Activated CD8-positive, alpha-beta T cell treated with anti-CD3 and anti-CD28 coated beads for 36 hours (primary cell): ENCODE data around the gene IL16. TPM values are rescaled to one million over a fixed set of nuclear protein-coding genes. Genes with fewer than 3 reads are reported as not detected.

ENCODE experiments used
- ATAC-seq: fragments of 200-7000 bp; cut with Tn5 transposase; one replicate; pipeline ENCODE4 v1.10.0; 2021; ENCODE audit warnings: mild to moderate bottlenecking, moderate library complexity
- CTCF ChIA-PET: fragments of 350-600 bp; sonication (Branson Sonifier 250); formaldehyde crosslinking; loops from one replicate; lab custom pipeline; 2021; ENCODE audit warnings: antibody characterized with exemption; lab: Charles Lee
- POLR2A ChIA-PET: fragments of 350-600 bp; sonication (Branson Sonifier 250); formaldehyde crosslinking; loops from one replicate; lab custom pipeline; 2021; ENCODE audit warnings: antibody characterized with exemption; lab: Charles Lee
- DNase-seq: peaks from one replicate; pipeline ENCODE4 v3.0.0-alpha.2; 2020
- H3K27ac Mint-ChIP-seq: one replicate; pipeline ENCODE4 v1.8.0; 2021; ENCODE audit warnings: mild to moderate bottlenecking, mixed read lengths
- H3K27me3 Mint-ChIP-seq: one replicate; pipeline ENCODE4 v1.8.0; 2021; ENCODE audit warnings: mixed read lengths
- H3K36me3 Mint-ChIP-seq: one replicate; pipeline ENCODE4 v1.8.0; 2021; ENCODE audit warnings: low read depth, mixed read lengths
- H3K4me1 Mint-ChIP-seq: one replicate; pipeline ENCODE4 v1.8.0; 2021; ENCODE audit warnings: low read depth, mixed read lengths
- H3K4me3 Mint-ChIP-seq: one replicate; pipeline ENCODE4 v1.8.0; 2021; ENCODE audit warnings: mild to moderate bottlenecking, moderate library complexity, mixed read lengths
- H3K9me3 Mint-ChIP-seq: one replicate; pipeline ENCODE4 v1.8.0; 2021; ENCODE audit warnings: mixed read lengths
- intact Hi-C: fragments of 100-400 bp; cut with micrococcal nuclease; formaldehyde crosslinking; loops from one replicate; pipeline ENCODE4 v1.10.0; 2022
- total RNA-seq, 2 experiments: library from RNA; stranded (reverse); gene quantifications; one replicate each; pipeline ENCODE4 v1.2.3, GENCODE V29; 2021
- TF ChIP-seq, protein P1 (sequence below): fragments of 200-600 bp; IDR thresholded peaks from one replicate; pipeline ENCODE4 v1.8.0; 2022; ENCODE audit warnings: antibody characterized with exemption, mild to moderate bottlenecking

The IL16 gene
- total RNA-seq, 2 experiments from 2014 or later: 130 to 138 TPM

DNA sequence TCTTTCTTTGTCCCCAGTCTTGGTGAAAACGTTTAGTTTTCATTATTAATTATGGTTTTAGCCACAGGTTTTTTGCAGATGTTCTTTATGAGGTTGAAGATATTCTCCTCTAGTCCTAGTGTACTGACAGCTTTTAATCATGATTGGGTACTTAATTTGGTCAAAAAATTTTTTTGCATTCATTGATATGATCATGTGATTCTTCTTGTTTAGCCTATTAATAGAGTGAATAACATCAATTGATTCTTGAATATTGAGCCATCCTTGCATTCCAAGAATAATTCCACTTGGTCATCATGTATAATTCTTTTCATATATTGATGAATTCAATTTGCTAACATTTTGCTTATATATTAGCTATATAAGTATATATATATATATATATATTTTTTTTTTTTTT, 46.1 kb downstream of the IL16 start:
- ChIA-PET POLR2A (no interaction called here), CTCF (interaction anchor here (1.0 to 5.1 kb wide), 4 partner anchors 11 to 33 kb away, joined by 3 to 35 read pairs (median 3); no protein-coding TSS in a partner anchor)
- ATAC-seq (no peak), DNase-seq (no peak)
- TF ChIP-seq, protein P1, sequence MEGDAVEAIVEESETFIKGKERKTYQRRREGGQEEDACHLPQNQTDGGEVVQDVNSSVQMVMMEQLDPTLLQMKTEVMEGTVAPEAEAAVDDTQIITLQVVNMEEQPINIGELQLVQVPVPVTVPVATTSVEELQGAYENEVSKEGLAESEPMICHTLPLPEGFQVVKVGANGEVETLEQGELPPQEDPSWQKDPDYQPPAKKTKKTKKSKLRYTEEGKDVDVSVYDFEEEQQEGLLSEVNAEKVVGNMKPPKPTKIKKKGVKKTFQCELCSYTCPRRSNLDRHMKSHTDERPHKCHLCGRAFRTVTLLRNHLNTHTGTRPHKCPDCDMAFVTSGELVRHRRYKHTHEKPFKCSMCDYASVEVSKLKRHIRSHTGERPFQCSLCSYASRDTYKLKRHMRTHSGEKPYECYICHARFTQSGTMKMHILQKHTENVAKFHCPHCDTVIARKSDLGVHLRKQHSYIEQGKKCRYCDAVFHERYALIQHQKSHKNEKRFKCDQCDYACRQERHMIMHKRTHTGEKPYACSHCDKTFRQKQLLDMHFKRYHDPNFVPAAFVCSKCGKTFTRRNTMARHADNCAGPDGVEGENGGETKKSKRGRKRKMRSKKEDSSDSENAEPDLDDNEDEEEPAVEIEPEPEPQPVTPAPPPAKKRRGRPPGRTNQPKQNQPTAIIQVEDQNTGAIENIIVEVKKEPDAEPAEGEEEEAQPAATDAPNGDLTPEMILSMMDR: no peak
- H3K36me3 Mint-ChIP-seq: peaks cover 8% of the 10 kb centered on the region
- no peaks in the 10 kb centered on the region for H3K4me1 Mint-ChIP-seq
- no peaks in the 10 kb centered on the region for H3K27me3 Mint-ChIP-seq
- H3K9me3 Mint-ChIP-seq: peaks cover 27% of the 10 kb centered on the region
- no peak overlapping the region for H3K4me3 Mint-ChIP-seq
- intact Hi-C loops: no loop called here
- no peak overlapping the region for H3K27ac Mint-ChIP-seq

DNA sequence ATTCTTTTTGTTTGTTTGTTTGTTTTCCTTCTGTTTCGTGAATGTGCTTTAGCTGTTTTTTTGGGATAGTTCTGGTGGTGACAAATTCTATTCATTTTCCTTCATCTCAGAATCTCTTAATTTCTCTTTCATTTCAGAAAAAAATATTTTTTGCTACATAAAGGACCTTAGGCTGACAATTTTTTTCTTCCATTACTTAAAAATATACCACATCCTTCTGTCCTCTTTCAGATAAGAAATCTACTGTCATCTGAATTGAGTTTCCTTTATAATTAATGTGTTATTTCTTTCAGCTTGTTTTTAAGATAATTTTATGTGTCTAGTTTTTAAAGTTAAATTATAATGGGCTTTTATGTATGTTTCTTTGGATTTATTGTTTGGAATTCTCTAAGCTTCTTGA, 47.6 kb downstream of the IL16 start:
- intact Hi-C loops: no loop called here
- ATAC-seq: no peak
- POLR2A ChIA-PET: no interaction called here
- TF ChIP-seq, protein P1: no peak
- H3K4me1 Mint-ChIP-seq: no peaks in the 10 kb centered on the region
- CTCF ChIA-PET: interaction anchor here (0.8 to 5.1 kb wide), 3 partner anchors 22 to 462 kb away, joined by 3 to 35 read pairs (median 3); no protein-coding TSS in a partner anchor
- peaks cover 27% of the 10 kb centered on the region for H3K9me3 Mint-ChIP-seq
- no peak overlapping the region for H3K4me3 Mint-ChIP-seq
- peaks cover 8% of the 10 kb centered on the region for H3K36me3 Mint-ChIP-seq
- no peak for DNase-seq
- no peak overlapping the region for H3K27ac Mint-ChIP-seq
- H3K27me3 Mint-ChIP-seq: no peaks in the 10 kb centered on the region

DNA sequence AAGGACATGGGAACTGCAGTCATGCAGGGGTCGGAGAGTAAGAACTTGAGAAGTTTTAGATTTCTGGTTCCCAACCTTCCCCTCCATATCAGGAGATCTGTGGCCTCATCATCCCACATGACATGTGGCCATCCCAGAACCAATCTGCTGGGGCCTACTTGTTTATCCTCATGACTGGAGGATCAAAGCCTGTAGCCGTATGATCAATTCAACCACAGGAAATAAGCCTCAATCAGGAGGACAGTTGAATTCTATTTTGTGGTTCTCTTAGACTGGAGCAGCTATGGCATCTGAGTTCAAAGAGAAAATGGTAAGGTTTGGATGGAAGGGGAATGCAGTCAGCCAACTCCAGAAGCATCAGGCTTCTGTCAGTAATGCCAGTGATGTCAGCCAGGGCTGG, 57.2 kb downstream of the IL16 start:
- Mint-ChIP-seq H3K4me1 (no peaks in the 10 kb centered on the region), H3K4me3 (no peak overlapping the region), H3K9me3 (peaks cover 4% of the 10 kb centered on the region), H3K36me3 (peaks cover 5% of the 10 kb centered on the region), H3K27ac (no peak overlapping the region), H3K27me3 (peaks cover 5% of the 10 kb centered on the region)
- ATAC-seq (no peak), DNase-seq (no peak)
- intact Hi-C loops: no loop called here
- CTCF ChIA-PET: interaction anchor here (2.4 kb wide), 1 partner anchor 12 kb away, joined by 29 read pairs; no protein-coding TSS in a partner anchor
- POLR2A ChIA-PET: no interaction called here
- TF ChIP-seq, protein P1: no peak

DNA sequence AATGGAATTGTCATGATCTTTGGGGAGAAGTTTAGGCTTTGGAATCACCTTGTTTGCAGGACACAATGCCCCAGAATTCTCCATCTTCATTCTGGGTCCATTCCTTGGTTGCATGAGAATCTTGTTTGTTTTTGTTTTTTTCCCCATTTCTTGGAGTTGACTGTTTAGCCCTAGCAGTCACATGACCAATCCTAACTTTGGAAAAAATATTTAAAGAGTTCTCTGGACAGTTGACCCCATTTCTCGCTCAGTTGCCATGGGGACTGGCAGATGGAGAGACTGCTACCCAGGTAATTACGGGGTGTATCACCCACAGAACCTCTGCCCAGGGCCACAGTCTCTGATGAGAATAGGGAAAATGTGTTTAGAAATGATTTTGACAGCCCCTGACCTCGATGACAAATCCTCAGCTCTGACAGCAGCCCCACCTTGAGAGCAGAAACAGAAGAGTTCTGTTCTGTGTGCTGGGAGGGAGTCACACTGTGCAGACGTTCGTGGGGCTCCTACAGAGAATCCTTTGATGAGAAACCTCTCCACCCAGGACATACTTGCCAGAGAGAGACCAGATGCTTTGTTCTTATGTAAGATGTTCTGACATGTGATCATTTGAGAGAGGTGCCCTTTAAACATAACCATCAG, 57.7 kb downstream of the IL16 start:
- ChIA-PET CTCF (interaction anchor here (0.8 to 2.4 kb wide), 3 partner anchors 10 to 99 kb away, joined by 3 to 29 read pairs (median 3); no protein-coding TSS in a partner anchor), POLR2A (no interaction called here)
- Mint-ChIP-seq H3K4me3 (no peak overlapping the region), H3K4me1 (no peaks in the 10 kb centered on the region), H3K27me3 (peaks cover 5% of the 10 kb centered on the region), H3K9me3 (peaks cover 4% of the 10 kb centered on the region), H3K27ac (no peak overlapping the region), H3K36me3 (peaks cover 5% of the 10 kb centered on the region)
- intact Hi-C loops: no loop called here
- DNase-seq: no peak
- TF ChIP-seq, protein P1: no peak
- ATAC-seq: no peak

DNA sequence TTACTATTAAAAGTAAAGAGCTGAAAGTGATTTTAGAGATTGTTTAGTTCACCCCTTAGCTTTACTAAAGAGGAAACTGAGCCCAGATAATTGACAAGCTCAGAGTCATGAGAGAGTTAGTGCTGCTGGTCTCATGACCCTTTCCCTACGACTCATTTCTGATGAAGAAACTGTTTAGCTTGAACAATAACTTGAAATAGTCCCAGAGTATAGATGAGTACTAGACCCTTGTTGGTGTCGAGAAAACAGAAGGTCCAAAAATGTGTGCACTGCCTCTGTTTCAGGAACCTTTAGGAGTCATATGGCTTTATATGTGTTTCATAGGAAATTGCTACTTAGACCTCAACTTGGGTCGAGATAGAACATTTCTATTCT, 58.2 kb downstream of the IL16 start:
- no peak for ATAC-seq
- intact Hi-C loops: no loop called here
- Mint-ChIP-seq H3K27ac (no peak overlapping the region), H3K4me1 (no peaks in the 10 kb centered on the region), H3K27me3 (peaks cover 5% of the 10 kb centered on the region), H3K36me3 (peaks cover 2% of the 10 kb centered on the region), H3K9me3 (peaks cover 4% of the 10 kb centered on the region), H3K4me3 (no peak overlapping the region)
- POLR2A ChIA-PET: no interaction called here
- CTCF ChIA-PET: interaction anchor here (0.8 to 2.4 kb wide), 3 partner anchors 10 to 99 kb away, joined by 3 to 29 read pairs (median 3); no protein-coding TSS in a partner anchor
- TF ChIP-seq, protein P1: no peak
- no peak for DNase-seq
